ENCODE results near the gene RAB11FIP3.
"Not testable (repeated sequence)": the region's sequence is repeated elsewhere in the genome, so short reads cannot be mapped to it uniquely, and the experiment has no call there.

The RAB11FIP3 gene

GRCh38 chr16:391885-392335 lies 33.5 kb upstream of the RAB11FIP3 start:
- peak; percentile 55 for DNase-seq

GRCh38 chr16:392450-393030 lies 32.9 kb upstream of the RAB11FIP3 start:
- no peak for DNase-seq

- no peak for DNase-seq
These were observed 29.2 kb upstream of the RAB11FIP3 start for GRCh38 chr16:396199-396598.

GRCh38 chr16:396605-397004 lies 28.8 kb upstream of the RAB11FIP3 start:
- DNase-seq, result no peak

GRCh38 chr16:397135-397661 lies 28.3 kb upstream of the RAB11FIP3 start, which contains the start of gene NME4:
Gene NME4 (plus strand): TSS chr16:397199. CDS start chr16:397223, 24 bp downstream.
- DNase-seq, result no peak

GRCh38 chr16:397736-398332 lies 27.6 kb upstream of the RAB11FIP3 start:
- no peak for DNase-seq

- DNase-seq, result no peak
These were observed 26.7 kb upstream of the RAB11FIP3 start for GRCh38 chr16:398561-399339.

GRCh38 chr16:399340-400019 lies 26.0 kb upstream of the RAB11FIP3 start:
- DNase-seq, result no peak

- no peak for DNase-seq
These were observed 25.3 kb upstream of the RAB11FIP3 start for GRCh38 chr16:400061-400591.

- peak; percentile 100 for DNase-seq
These were observed 23.7 kb upstream of the RAB11FIP3 start, which contains the start of gene DECR2 for GRCh38 chr16:401468-402348. Gene DECR2 (plus strand): TSS chr16:401885. CDS start chr16:401964, 79 bp downstream.

GRCh38 chr16:404971-405486 lies 20.4 kb upstream of the RAB11FIP3 start:
- DNase-seq, result no peak

- DNase-seq, result no peak
These were observed 19.6 kb upstream of the RAB11FIP3 start for GRCh38 chr16:405548-406506.

- DNase-seq, result no peak
These were observed 18.2 kb upstream of the RAB11FIP3 start for GRCh38 chr16:407253-407652.

GRCh38 chr16:410516-411178 lies 14.8 kb upstream of the RAB11FIP3 start:
- DNase-seq, result no peak

GRCh38 chr16:411576-412265 lies 13.7 kb upstream of the RAB11FIP3 start:
- no peak for DNase-seq

GRCh38 chr16:414395-415169 lies 10.9 kb upstream of the RAB11FIP3 start:
- DNase-seq, result no peak

GRCh38 chr16:415170-415498 lies 10.3 kb upstream of the RAB11FIP3 start:
- DNase-seq, result not testable (repeated sequence)

- not testable (repeated sequence) for DNase-seq
These were observed 3.3 kb upstream of the RAB11FIP3 start for GRCh38 chr16:422179-422578.
